ENCODE results near the gene TNIK. TPM values are rescaled to one million over a fixed set of nuclear protein-coding genes. Genes with fewer than 3 reads are reported as not detected.

The TNIK gene
- total and polyA plus RNA-seq, 2 of the 13 experiments (the other 11 are each of a cell fraction or from before 2014, with no cell fraction given): 0.15 to 0.22 TPM

DNA sequence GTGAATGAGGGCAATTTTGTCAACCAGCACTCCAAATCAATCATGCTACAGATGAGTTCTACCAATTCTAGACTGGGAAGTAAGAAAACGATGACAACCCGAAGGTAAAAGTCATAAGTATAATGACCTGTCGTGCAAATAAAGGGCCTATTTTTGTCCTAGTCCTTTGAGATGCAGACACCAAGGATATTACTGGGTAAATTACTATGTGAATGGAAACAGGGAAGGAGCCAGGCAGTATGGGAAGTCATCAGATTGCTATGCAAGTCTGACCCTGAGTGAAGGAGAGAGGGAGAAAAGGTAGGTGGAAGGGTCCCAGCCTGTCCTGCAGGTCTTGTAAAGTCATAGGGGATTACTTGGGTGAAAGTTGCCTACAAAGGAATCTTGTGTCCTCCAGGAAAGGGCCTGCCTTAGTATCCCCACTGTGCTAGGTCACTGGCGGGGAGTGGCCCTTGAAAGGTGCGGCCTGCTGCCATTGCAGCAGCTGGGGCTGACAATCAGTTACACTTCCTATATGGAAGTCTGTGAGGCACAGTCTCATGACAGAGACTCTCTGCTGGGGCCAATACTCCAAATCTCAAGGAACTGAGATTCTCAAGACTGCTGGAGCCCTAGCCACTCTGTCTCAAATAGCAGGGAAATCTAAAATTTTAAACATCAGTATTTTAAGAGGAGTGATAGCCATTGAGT, 283.8 kb downstream of the TNIK start:
- CTCF ChIA-PET (ENCODE audit: low intra/inter-chr PET ratio, low total read pairs): no interaction called here
- no peaks in the 10 kb centered on the region for H3K79me2 ChIP-seq (ENCODE audit: insufficient read depth, low read length)
- no peak overlapping the region for H3K4me3 ChIP-seq (replicated peaks in 1 of 3; ENCODE audit: insufficient read depth in 1 of 3, low read depth in 2 of 3, low read length in 3 of 3)
- no peaks in the 10 kb centered on the region for H4K20me1 ChIP-seq (ENCODE audit: insufficient read depth, low read length)
- DNase-seq (ENCODE audit: low spot score) (no peak), ATAC-seq (no peak), FAIRE-seq (no peak)
- H3K4me2 ChIP-seq (ENCODE audit: low read depth, low read length): no peak overlapping the region
- no peak overlapping the region for H2AFZ ChIP-seq (ENCODE audit: low read length)
- no TSS peak for BruUV-seq (replicated peaks)
- H3K9ac ChIP-seq (ENCODE audit: insufficient read depth, low read depth, low read length): no peak overlapping the region
- H3K27me3 ChIP-seq (ENCODE audit: control insufficient read depth in 1 of 2, insufficient read depth in 2 of 2, low read length in 2 of 2): no peaks in the 10 kb centered on the region
- TF ChIP-seq THAP11 (CRISPR knock-in tag; IDR thresholded peaks at IDR 0.05): no peak
- no peak for TF ChIP-seq MYNN (CRISPR knock-in tag; IDR thresholded peaks at IDR 0.05; ENCODE audit: low read depth)
- TF ChIP-seq PHF21A (CRISPR knock-in tag; IDR thresholded peaks at IDR 0.05): no peak
- intact Hi-C loops (cut with micrococcal nuclease; ENCODE audit: unreplicated experiment): no loop called here
- no peak overlapping the region for H3K27ac ChIP-seq (ENCODE audit: extremely low read length, insufficient read depth, low read length)
- POLR2A ChIA-PET: no interaction called here
- H3K4me1 ChIP-seq (ENCODE audit: insufficient read depth, low read length): peaks cover 7% of the 10 kb centered on the region
- WGBS (ENCODE audit: low lambda C conversion rate): 88% methylated on average over 5 of the region's 5 CpGs
- H3K36me3 ChIP-seq (replicated peaks in 1 of 2; ENCODE audit: control insufficient read depth in 1 of 2, insufficient read depth in 2 of 2, low read length in 2 of 2): no peaks in the 10 kb centered on the region
- H3K9me3 ChIP-seq (ENCODE audit: low read length): no peaks in the 10 kb centered on the region
- in situ Hi-C loops (cut with HindIII; ENCODE audit: extremely low pct_ligation_motif_present, low pct_unique_long_range_greater_than_20kb): no loop called here

DNA sequence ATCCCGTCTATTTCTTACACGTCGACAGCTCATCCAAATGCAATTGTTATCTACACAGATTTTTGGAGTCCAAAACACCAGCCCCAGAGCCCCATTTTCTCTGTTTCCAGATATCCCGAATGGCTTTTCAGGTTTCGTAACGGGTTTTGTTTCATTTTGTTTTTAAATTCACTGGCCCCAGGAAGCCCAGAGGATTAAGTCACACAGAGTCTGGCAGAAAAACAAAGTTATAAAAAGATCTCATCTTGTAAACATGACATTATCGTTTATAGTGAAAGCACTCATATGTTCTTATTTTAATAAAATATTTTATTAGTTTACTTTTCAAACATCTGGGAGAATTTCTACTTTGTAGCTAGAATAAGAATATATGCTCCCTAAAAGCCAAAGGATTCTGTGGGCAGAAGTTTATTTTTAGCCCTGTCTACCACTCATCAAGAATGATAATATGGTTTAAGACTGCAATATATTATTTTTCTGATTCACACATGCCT, 284.4 kb downstream of the TNIK start:
- in situ Hi-C loops (cut with HindIII; ENCODE audit: extremely low pct_ligation_motif_present, low pct_unique_long_range_greater_than_20kb): no loop called here
- no peak overlapping the region for H3K4me3 ChIP-seq (replicated peaks in 1 of 3; ENCODE audit: insufficient read depth in 1 of 3, low read depth in 2 of 3, low read length in 3 of 3)
- POLR2A ChIA-PET: no interaction called here
- H3K27me3 ChIP-seq (ENCODE audit: control insufficient read depth in 1 of 2, insufficient read depth in 2 of 2, low read length in 2 of 2): no peaks in the 10 kb centered on the region
- H3K4me2 ChIP-seq (ENCODE audit: low read depth, low read length): no peak overlapping the region
- H3K4me1 ChIP-seq (ENCODE audit: insufficient read depth, low read length): peaks cover 13% of the 10 kb centered on the region
- CTCF ChIA-PET (ENCODE audit: low intra/inter-chr PET ratio, low total read pairs): no interaction called here
- H2AFZ ChIP-seq (ENCODE audit: low read length): no peak overlapping the region
- no peaks in the 10 kb centered on the region for H3K9me3 ChIP-seq (ENCODE audit: low read length)
- FAIRE-seq (no peak), DNase-seq (ENCODE audit: low spot score) (no peak), ATAC-seq (no peak)
- H3K27ac ChIP-seq (ENCODE audit: extremely low read length, insufficient read depth, low read length): no peak overlapping the region
- intact Hi-C loops (cut with micrococcal nuclease; ENCODE audit: unreplicated experiment): no loop called here
- H3K36me3 ChIP-seq (replicated peaks in 1 of 2; ENCODE audit: control insufficient read depth in 1 of 2, insufficient read depth in 2 of 2, low read length in 2 of 2): no peaks in the 10 kb centered on the region
- 93% methylated on average over 7 of the region's 7 CpGs for WGBS (ENCODE audit: low lambda C conversion rate)
- no peaks in the 10 kb centered on the region for H4K20me1 ChIP-seq (ENCODE audit: insufficient read depth, low read length)
- H3K9ac ChIP-seq (ENCODE audit: insufficient read depth, low read depth, low read length): no peak overlapping the region
- BruUV-seq (replicated peaks): no TSS peak
- H3K79me2 ChIP-seq (ENCODE audit: insufficient read depth, low read length): no peaks in the 10 kb centered on the region
- no peak for TF ChIP-seq ZNF768 (CRISPR knock-in tag; IDR thresholded peaks at IDR 0.05)
- TF ChIP-seq TAF15 (IDR thresholded peaks at IDR 0.05; ENCODE audit: low read depth, low read length, poor library complexity, severe bottlenecking): no peak
- no peak for TF ChIP-seq KDM5B (CRISPR knock-in tag; IDR thresholded peaks at IDR 0.05; ENCODE audit: borderline replicate concordance)
- no peak for TF ChIP-seq NCOA1 (CRISPR knock-in tag; IDR thresholded peaks at IDR 0.05)
- TF ChIP-seq LCORL (IDR thresholded peaks at IDR 0.05): no peak
- no peak for TF ChIP-seq LCORL (CRISPR knock-in tag; IDR thresholded peaks at IDR 0.05)
- no peak for TF ChIP-seq ZBTB7B (CRISPR knock-in tag; IDR thresholded peaks at IDR 0.05)
- no peak for TF ChIP-seq MAFG (CRISPR knock-in tag; IDR thresholded peaks at IDR 0.05)
- no peak for TF ChIP-seq POLR2AphosphoS2 (IDR thresholded peaks at IDR 0.05; ENCODE audit: low read depth, low read length)
- TF ChIP-seq ZSCAN22 (CRISPR knock-in tag; IDR thresholded peaks at IDR 0.05): no peak
- TF ChIP-seq, protein P1, sequence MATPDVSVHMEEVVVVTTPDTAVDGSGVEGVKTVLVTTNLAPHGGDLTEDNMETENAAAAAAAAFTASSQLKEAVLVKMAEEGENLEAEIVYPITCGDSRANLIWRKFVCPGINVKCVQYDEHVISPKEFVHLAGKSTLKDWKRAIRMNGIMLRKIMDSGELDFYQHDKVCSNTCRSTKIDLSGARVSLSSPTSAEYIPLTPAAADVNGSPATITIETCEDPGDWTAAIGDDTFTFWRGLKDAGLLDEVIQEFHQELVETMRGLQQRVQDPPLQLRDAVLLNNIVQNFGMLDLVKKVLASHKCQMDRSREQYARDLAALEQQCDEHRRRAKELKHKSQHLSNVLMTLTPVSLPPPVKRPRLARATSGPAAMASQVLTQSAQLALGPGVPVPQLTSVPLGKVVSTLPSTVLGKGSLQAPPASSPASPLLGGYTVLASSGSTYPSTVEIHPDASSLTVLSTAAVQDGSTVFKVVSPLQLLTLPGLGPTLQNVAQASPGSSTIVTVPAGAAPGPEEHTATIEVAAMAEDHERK (CRISPR knock-in tag; IDR thresholded peaks at IDR 0.05; ENCODE audit: low read depth): no peak
- no peak for TF ChIP-seq ZNF263 (CRISPR knock-in tag; IDR thresholded peaks at IDR 0.05)
- TF ChIP-seq ZNF878 (CRISPR knock-in tag; IDR thresholded peaks at IDR 0.05): no peak
- TF ChIP-seq ZNF17 (CRISPR knock-in tag; IDR thresholded peaks at IDR 0.05): no peak
- no peak for TF ChIP-seq POLR2G (IDR thresholded peaks at IDR 0.05; ENCODE audit: low read depth, low read length)
- no peak for TF ChIP-seq AHR (CRISPR knock-in tag; IDR thresholded peaks at IDR 0.05)
- TF ChIP-seq MAF1 (CRISPR knock-in tag; IDR thresholded peaks at IDR 0.05; ENCODE audit: borderline replicate concordance): no peak
- TF ChIP-seq ZNF138 (CRISPR knock-in tag; IDR thresholded peaks at IDR 0.05; ENCODE audit: low read depth): no peak

All from HepG2 (cell line).